ENCODE measurements around the gene CCDC8.

DNA sequence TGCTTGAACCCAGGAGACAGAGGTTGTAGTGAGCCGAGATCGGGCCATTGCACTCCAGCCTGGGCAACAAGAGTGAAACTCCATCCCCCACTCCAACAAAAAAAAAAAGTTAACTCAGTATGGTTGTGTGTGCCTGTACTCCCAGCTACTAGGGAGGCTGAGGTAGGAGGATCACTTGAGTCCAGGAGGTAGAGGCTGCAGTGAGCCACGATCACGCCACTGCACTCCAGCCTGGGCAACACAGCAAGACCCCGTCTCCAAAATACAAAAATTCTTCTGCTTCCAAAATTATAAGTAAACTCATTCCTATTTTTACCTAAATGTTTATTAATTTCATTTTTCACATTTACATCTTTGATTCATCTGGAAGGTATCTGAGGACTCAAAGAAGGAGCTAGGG lies 43.6 kb upstream of the CCDC8 start:
- TF ChIP-seq, protein P1, sequence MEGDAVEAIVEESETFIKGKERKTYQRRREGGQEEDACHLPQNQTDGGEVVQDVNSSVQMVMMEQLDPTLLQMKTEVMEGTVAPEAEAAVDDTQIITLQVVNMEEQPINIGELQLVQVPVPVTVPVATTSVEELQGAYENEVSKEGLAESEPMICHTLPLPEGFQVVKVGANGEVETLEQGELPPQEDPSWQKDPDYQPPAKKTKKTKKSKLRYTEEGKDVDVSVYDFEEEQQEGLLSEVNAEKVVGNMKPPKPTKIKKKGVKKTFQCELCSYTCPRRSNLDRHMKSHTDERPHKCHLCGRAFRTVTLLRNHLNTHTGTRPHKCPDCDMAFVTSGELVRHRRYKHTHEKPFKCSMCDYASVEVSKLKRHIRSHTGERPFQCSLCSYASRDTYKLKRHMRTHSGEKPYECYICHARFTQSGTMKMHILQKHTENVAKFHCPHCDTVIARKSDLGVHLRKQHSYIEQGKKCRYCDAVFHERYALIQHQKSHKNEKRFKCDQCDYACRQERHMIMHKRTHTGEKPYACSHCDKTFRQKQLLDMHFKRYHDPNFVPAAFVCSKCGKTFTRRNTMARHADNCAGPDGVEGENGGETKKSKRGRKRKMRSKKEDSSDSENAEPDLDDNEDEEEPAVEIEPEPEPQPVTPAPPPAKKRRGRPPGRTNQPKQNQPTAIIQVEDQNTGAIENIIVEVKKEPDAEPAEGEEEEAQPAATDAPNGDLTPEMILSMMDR (IDR thresholded peaks at IDR 0.05), result no peak
- no peak for TF ChIP-seq POLR2A (IDR thresholded peaks at IDR 0.05)
- TF ChIP-seq POLR2AphosphoS5 (IDR thresholded peaks at IDR 0.05), result no peak
